Vagina (tissue), 2 donors: ENCODE results near the gene SLC5A1. TPM values are rescaled to one million over a fixed set of nuclear protein-coding genes. Genes with fewer than 3 reads are reported as not detected.

ENCODE experiments used
- DNase-seq, 2 donors: peaks; one replicate each; pipeline ENCODE4 v3.0.0-alpha.2; 2017; ENCODE audit errors: extremely low spot score in 2 of 2
- H3K27ac ChIP-seq: fragments of 200-600 bp; sonication (generic); one replicate; pipeline ENCODE4 v1.5.1; 2019
- H3K27me3 ChIP-seq: fragments of 200-600 bp; sonication (generic); one replicate; pipeline ENCODE4 v1.5.1; 2019
- H3K36me3 ChIP-seq, 2 donors: fragments of 200-600 bp; sonication (generic); one replicate each; pipeline ENCODE4 v1.5.1; 2017 to 2019
- H3K4me1 ChIP-seq: fragments of 200-600 bp; sonication (generic); one replicate; pipeline ENCODE4 v1.5.1; 2019
- H3K4me3 ChIP-seq, 2 donors: fragments of 200-600 bp; sonication (generic); 1 replicate in 1 of 2; 2 replicates in 1 of 2; pipeline ENCODE4 v1.5.1; 2016 to 2019
- H3K9me3 ChIP-seq: fragments of 200-600 bp; sonication (generic); one replicate; pipeline ENCODE4 v1.5.1; 2019
- POLR2A ChIP-seq, 2 donors: fragments of 450-650 bp; IDR thresholded peaks; one replicate each; pipeline ENCODE4 v1.6.1; 2017; ENCODE audit warnings: antibody characterized with exemption in 2 of 2, mild to moderate bottlenecking in 2 of 2, moderate library complexity in 2 of 2
- POLR2AphosphoS5 ChIP-seq, 2 donors: sonication (generic); formaldehyde crosslinking; IDR thresholded peaks; one replicate each; pipeline ENCODE4 v1.9.0; 2017; ENCODE audit warnings: antibody characterized with exemption in 2 of 2, mild to moderate bottlenecking in 2 of 2, low read depth in 1 of 2; ENCODE audit not compliant: insufficient read depth in 1 of 2
- intact Hi-C: fragments of 100-400 bp; cut with DNase I; formaldehyde crosslinking; loops from one replicate; pipeline ENCODE4 v1.15.1; 2023
- total RNA-seq: library from RNA; depleted of rRNA; stranded (reverse); fragments of >200 nt; gene quantifications from one replicate; pipeline ENCODE4 v1.2.3, GENCODE V29; 2016
- TF ChIP-seq, protein P1 (sequence below), 3 experiments: fragments of 450-650 bp in 2 of 3; fragments of 200-600 bp in 1 of 3; sonication (generic) in 1 of 3; IDR thresholded peaks; one replicate each; pipeline ENCODE4 v1.5.1; 2017 to 2019; ENCODE audit warnings: antibody characterized with exemption in 3 of 3, mild to moderate bottlenecking in 2 of 3, moderate library complexity in 2 of 3

The SLC5A1 gene
- total RNA-seq, 1 donor from 2014 or later = 5.6 TPM

DNA sequence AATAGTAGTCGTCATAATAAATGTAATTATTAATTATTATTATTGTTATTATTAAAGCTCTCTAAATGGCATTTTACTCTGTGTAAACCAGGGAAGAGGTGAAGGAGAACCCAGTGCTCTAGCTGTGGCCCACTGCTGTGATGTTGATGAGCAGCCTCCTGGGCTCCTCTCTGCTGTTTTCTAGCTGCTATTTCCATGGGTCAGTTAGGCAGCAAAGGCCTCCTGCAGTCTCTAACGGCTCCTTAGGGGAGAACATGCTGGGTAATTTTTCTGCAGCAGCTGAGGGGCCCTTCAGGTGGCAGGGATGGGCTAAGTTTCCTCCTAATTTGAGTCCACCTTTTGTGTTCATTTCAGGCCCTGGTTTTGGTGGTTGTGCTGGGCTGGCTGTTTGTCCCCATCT, 24.6 kb downstream of the SLC5A1 start:
- no peaks in the 10 kb centered on the region for H3K4me1 ChIP-seq

DNA sequence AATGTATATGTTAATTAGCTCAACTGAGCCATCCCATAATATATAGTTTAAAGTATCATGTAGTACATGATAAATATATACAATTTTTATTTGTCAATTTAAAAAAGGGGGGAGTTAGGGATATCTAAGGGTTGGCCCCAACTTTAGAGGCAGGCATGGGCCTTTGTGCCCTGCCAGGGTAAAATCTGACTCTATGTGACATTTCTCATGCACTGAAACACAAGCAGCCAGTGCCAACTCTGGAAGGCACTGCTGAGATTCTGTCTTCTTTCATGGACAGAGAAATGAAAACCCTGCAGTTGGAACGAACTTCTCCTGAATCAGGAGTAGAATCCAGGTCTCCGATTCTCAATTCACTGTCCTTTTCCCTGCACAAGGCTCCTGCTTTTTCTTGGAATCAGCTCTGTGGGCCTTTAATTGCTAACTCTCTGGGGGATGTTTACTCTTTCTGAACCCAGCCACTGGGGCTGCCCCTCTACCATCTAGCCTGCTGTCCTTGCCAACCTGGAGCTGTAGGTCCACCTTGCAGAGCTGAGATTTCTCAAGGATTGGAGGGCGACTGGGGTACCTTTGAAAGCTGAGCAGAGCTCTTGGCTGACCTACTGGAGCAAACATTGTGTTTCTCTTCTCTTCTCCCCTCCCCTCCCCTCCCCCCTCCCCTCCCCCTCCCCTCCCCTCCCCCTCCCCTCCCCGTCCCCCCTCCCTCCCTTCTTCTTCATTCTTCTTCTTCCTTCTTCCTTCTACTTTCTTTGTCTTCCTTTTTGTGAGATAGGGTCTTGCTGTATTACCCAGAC, 26.7 kb downstream of the SLC5A1 start:
- TF ChIP-seq, protein P1, sequence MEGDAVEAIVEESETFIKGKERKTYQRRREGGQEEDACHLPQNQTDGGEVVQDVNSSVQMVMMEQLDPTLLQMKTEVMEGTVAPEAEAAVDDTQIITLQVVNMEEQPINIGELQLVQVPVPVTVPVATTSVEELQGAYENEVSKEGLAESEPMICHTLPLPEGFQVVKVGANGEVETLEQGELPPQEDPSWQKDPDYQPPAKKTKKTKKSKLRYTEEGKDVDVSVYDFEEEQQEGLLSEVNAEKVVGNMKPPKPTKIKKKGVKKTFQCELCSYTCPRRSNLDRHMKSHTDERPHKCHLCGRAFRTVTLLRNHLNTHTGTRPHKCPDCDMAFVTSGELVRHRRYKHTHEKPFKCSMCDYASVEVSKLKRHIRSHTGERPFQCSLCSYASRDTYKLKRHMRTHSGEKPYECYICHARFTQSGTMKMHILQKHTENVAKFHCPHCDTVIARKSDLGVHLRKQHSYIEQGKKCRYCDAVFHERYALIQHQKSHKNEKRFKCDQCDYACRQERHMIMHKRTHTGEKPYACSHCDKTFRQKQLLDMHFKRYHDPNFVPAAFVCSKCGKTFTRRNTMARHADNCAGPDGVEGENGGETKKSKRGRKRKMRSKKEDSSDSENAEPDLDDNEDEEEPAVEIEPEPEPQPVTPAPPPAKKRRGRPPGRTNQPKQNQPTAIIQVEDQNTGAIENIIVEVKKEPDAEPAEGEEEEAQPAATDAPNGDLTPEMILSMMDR (IDR thresholded peaks at IDR 0.05) = no peak
- TF ChIP-seq POLR2AphosphoS5 (IDR thresholded peaks at IDR 0.05; ENCODE audit: insufficient read depth in 1 of 2, low read depth in 1 of 2) (no peak), POLR2A (IDR thresholded peaks at IDR 0.05) (no peak)
- H3K9me3 ChIP-seq = no peaks in the 10 kb centered on the region
- no peaks in the 10 kb centered on the region for H3K36me3 ChIP-seq
- no peaks in the 10 kb centered on the region for H3K4me1 ChIP-seq
- no peak overlapping the region for H3K27ac ChIP-seq
- DNase-seq = peak in 1 of 2 donors; percentile 32
- intact Hi-C loops = no loop called here
- no peak overlapping the region for H3K4me3 ChIP-seq
- no peaks in the 10 kb centered on the region for H3K27me3 ChIP-seq

More for the DNA sequence above, 24.6 kb downstream of the SLC5A1 start:
- Histone ChIP-seq H3K27me3 (no peaks in the 10 kb centered on the region), H3K36me3 (no peaks in the 10 kb centered on the region), H3K27ac (no peak overlapping the region), H3K9me3 (no peaks in the 10 kb centered on the region), H3K4me3 (no peak overlapping the region)
- intact Hi-C loops = no loop called here
- TF ChIP-seq, protein P1 (IDR thresholded peaks at IDR 0.05) = no peak
- no peak for DNase-seq

DNA sequence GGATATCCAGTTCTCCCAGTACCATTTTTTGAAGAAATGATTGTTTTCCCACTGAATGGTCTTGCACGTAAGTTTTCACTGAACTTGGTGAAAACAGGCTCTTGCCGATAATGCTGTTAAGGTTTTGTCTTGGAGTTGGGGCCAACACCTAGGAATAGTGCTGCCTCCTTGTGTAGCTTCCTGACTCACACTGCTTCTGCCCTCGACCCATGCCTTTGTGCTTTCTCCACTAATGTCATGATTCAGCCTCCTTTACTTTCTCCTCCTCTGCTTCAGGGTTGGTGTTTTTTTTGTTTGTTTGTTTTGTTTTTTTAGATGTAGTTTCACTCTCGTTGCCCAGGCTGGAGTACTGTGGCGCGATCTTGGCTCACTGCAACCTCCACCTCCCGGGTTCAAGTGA, 30.2 kb downstream of the SLC5A1 start:
- H3K27me3 ChIP-seq = no peaks in the 10 kb centered on the region
- no peaks in the 10 kb centered on the region for H3K4me1 ChIP-seq
- no peaks in the 10 kb centered on the region for H3K36me3 ChIP-seq
- TF ChIP-seq POLR2AphosphoS5 (IDR thresholded peaks at IDR 0.05; ENCODE audit: insufficient read depth in 1 of 2, low read depth in 1 of 2) = no peak
- TF ChIP-seq, protein P1 (IDR thresholded peaks at IDR 0.05) = no peak
- no peak for TF ChIP-seq POLR2A (IDR thresholded peaks at IDR 0.05)
- no peak overlapping the region for H3K27ac ChIP-seq
- H3K4me3 ChIP-seq = no peak overlapping the region
- H3K9me3 ChIP-seq = no peaks in the 10 kb centered on the region
- intact Hi-C loops = no loop called here
- DNase-seq = peak in 1 of 2 donors; percentile 32

DNA sequence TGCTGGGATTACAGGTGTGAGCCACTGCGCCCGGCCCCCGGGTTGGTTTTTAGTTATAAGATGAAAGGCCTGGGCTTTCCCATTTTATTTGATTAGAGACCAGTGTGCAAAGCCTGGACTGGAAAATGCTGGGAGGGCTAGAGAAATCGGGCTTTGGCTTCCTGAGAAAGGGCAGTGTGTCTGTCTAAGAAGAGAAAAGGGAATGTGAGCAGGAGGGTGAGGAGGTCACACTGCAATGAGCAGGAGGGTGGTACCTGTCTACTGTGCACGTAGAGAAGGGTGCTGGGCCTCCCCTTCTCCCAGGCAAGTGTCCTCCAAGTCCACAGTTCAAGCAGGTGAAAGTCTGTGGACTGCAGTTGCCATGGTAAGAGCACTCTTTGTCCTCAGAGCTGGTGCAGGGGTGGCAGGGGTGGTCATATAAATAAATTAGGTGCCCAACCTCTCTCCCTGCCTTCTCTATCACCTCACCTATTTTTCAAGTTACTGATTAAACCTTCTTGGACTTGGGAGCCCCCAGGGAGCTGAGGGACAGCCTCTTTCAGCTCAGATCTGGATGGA, 30.8 kb downstream of the SLC5A1 start:
- no peak for TF ChIP-seq POLR2A (IDR thresholded peaks at IDR 0.05)
- no peak for TF ChIP-seq POLR2AphosphoS5 (IDR thresholded peaks at IDR 0.05; ENCODE audit: insufficient read depth in 1 of 2, low read depth in 1 of 2)
- Histone ChIP-seq H3K36me3 (no peaks in the 10 kb centered on the region), H3K9me3 (no peaks in the 10 kb centered on the region), H3K27ac (no peak overlapping the region), H3K4me1 (no peaks in the 10 kb centered on the region), H3K4me3 (no peak overlapping the region), H3K27me3 (no peaks in the 10 kb centered on the region)
- DNase-seq = peak in 1 of 2 donors; percentile 60
- intact Hi-C loops = no loop called here

DNA sequence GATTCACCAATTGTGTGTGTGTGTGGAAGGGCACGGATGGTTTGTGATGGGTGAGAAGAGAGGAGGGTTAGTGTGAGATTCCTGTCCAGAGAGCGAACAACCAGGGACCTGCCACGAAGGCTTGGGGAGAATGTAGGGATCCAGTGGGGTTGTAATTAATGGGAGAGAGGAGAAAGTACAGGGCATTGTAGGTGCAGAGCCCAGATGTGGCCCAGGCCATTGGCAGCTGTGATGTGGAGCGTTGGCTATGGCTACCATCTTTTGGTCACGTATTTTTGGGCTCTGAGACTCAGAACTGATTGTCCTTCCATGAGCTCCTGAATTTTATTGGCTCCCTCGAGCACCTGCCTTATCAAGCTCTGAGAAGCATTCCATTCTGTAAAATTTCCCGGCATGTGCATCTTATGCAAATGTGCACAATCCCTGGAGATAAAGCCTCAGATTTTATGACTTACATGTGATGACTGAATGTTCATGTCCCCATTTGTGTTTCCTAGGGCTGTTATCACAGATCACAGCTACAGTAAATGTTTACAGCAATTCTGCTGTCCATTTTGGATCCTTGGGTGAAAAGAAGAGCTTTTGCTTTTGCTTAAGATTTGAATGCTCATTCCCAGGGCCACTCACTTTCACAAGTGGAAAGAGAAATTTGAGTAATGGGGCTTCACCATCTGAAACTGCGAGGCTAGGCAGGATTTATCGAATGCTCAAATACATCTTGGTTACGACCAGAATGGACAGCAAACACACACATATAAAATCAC, 33.1 kb downstream of the SLC5A1 start:
- TF ChIP-seq POLR2AphosphoS5 (IDR thresholded peaks at IDR 0.05; ENCODE audit: insufficient read depth in 1 of 2, low read depth in 1 of 2) = no peak
- TF ChIP-seq POLR2A (IDR thresholded peaks at IDR 0.05) = no peak
- TF ChIP-seq, protein P1 (IDR thresholded peaks at IDR 0.05) = no peak
- DNase-seq = no peak
- intact Hi-C loops = no loop called here
- Histone ChIP-seq H3K9me3 (no peaks in the 10 kb centered on the region), H3K27me3 (no peaks in the 10 kb centered on the region), H3K4me3 (no peak overlapping the region), H3K36me3 (no peaks in the 10 kb centered on the region), H3K27ac (no peak overlapping the region), H3K4me1 (no peaks in the 10 kb centered on the region)
